AG04450 (cell line): Measurements from ENCODE around the gene FMNL2. TPM values are rescaled to one million over a fixed set of nuclear protein-coding genes. Genes with fewer than 3 reads are reported as not detected.

Source experiments
- CTCF ChIA-PET: fragments of 300-600, 350-600 bp; formaldehyde crosslinking; extraction: SDS; loops from one replicate; lab custom pipeline; 2022; ENCODE audit warnings: antibody characterized with exemption, inconsistent platforms; lab: Charles Lee
- POLR2A ChIA-PET: fragments of 350-600 bp; formaldehyde crosslinking; extraction: SDS; loops from one replicate; lab custom pipeline; 2021; ENCODE audit warnings: antibody characterized with exemption, inconsistent platforms; lab: Yijun Ruan, JAX
- DNase-seq: peaks from one replicate; pipeline ENCODE4 v3.0.0-alpha.2; 2011; ENCODE audit warnings: low read depth, low spot score
- H3K27ac ChIP-seq: one replicate; pipeline ENCODE4 v1.5.1; 2012; ENCODE audit warnings: low read depth, low read length, control low read depth
- H3K27me3 ChIP-seq: one replicate; pipeline ENCODE4 v1.6.0; 2012; ENCODE audit warnings: low read length; ENCODE audit not compliant: control insufficient read depth, insufficient read depth
- H3K4me3 ChIP-seq: 2 replicates; pipeline ENCODE4 v1.5.1; 2011; ENCODE audit warnings: mild to moderate bottlenecking, low read depth, low read length, control low read depth
- H3K9me3 ChIP-seq: 2 replicates; pipeline ENCODE4 v1.5.1; 2012; ENCODE audit warnings: low read length; ENCODE audit not compliant: control insufficient read depth, insufficient read depth
- CTCF ChIP-seq: IDR thresholded peaks from 2 replicates; pipeline ENCODE4 v1.5.1; 2011; ENCODE audit warnings: low read depth, low read length, control low read depth, inconsistent platforms
- polyA plus RNA-seq: library from polyadenylated mRNA; depleted of rRNA; stranded (reverse); fragments of >200 nt; gene quantifications from 2 replicates; pipeline ENCODE4 v1.2.3, GENCODE V29; 2011

The FMNL2 gene
- polyA plus RNA-seq, 1 experiment: 22.0 TPM

- H3K9me3 ChIP-seq: no peaks in the 10 kb centered on the region
- no peak overlapping the region for H3K4me3 ChIP-seq
- DNase-seq: no peak
- TF ChIP-seq CTCF: no peak
- no peak overlapping the region for H3K27ac ChIP-seq
- H3K27me3 ChIP-seq: no peaks in the 10 kb centered on the region
- POLR2A ChIA-PET: interaction anchor here (0.6 kb wide), 1 partner anchor 13 kb away, joined by 3 read pairs; no protein-coding TSS in a partner anchor
- CTCF ChIA-PET: interaction anchor here (1.4 kb wide), 1 partner anchor 40 kb away, joined by 3 read pairs; no protein-coding TSS in a partner anchor
These were observed 341.5 kb downstream of the FMNL2 start for GRCh38 chr2:152676461-152676860.

GRCh38 chr2:152678808-152679207, 343.8 kb downstream of the FMNL2 start:
- no peak overlapping the region for H3K4me3 ChIP-seq
- H3K27ac ChIP-seq: no peak overlapping the region
- H3K9me3 ChIP-seq: no peaks in the 10 kb centered on the region
- no peak for TF ChIP-seq CTCF
- ChIA-PET POLR2A (no interaction called here), CTCF (no interaction called here)
- no peaks in the 10 kb centered on the region for H3K27me3 ChIP-seq
- DNase-seq: no peak

- ChIA-PET CTCF (no interaction called here), POLR2A (no interaction called here)
- H3K27ac ChIP-seq: no peak overlapping the region
- H3K27me3 ChIP-seq: no peaks in the 10 kb centered on the region
- no peak overlapping the region for H3K4me3 ChIP-seq
- no peak for TF ChIP-seq CTCF
- no peaks in the 10 kb centered on the region for H3K9me3 ChIP-seq
- DNase-seq: no peak
These were observed 347.7 kb downstream of the FMNL2 start for GRCh38 chr2:152682663-152683062.

GRCh38 chr2:152683400-152683799, 348.4 kb downstream of the FMNL2 start:
- ChIA-PET POLR2A (no interaction called here), CTCF (interaction anchor here (0.7 kb wide), 1 partner anchor 32 kb away, joined by 3 read pairs; no protein-coding TSS in a partner anchor)
- Histone ChIP-seq H3K27ac (no peak overlapping the region), H3K4me3 (no peak overlapping the region), H3K27me3 (no peaks in the 10 kb centered on the region), H3K9me3 (no peaks in the 10 kb centered on the region)
- no peak for TF ChIP-seq CTCF
- DNase-seq: no peak

GRCh38 chr2:152686321-152686720, 351.3 kb downstream of the FMNL2 start:
- no peaks in the 10 kb centered on the region for H3K9me3 ChIP-seq
- no peak for DNase-seq
- CTCF ChIA-PET: interaction anchor here (0.7 kb wide), 1 partner anchor 18 kb away, joined by 3 read pairs; no protein-coding TSS in a partner anchor
- no peak for TF ChIP-seq CTCF
- POLR2A ChIA-PET: no interaction called here
- H3K4me3 ChIP-seq: no peak overlapping the region
- no peaks in the 10 kb centered on the region for H3K27me3 ChIP-seq
- no peak overlapping the region for H3K27ac ChIP-seq
